ENCODE measurements around the gene GDPD5. TPM values are rescaled to one million over a fixed set of nuclear protein-coding genes. Genes with fewer than 3 reads are reported as not detected.

Gene GDPD5
- total and polyA plus RNA-seq, 9 of the 15 experiments (the other 6 are each of a cell fraction or from before 2014, with no cell fraction given), result 0.32 to 27.3 (median 8.0) TPM

- peaks cover 4 to 16% of the 10 kb centered on the region in 2 experiments; a peak in 4 of 5 replicates for H3K4me1 ChIP-seq (replicated peaks in 1 of 2; ENCODE audit: control insufficient read depth in 2 of 2, insufficient read depth in 2 of 2, low read length in 2 of 2)
- TF ChIP-seq SRSF7 (optimal IDR thresholded peaks at IDR 0.05; ENCODE audit: low read depth, low read length), result no peak
- TF ChIP-seq CTBP1 (IDR thresholded peaks at IDR 0.05; ENCODE audit: borderline replicate concordance), result peak; percentile 45; the same call in 1 of the 2 replicates
- 0 out of 2 replicates have a peak, but pooled peaks have one; percentile 43 for TF ChIP-seq ZNF263 (CRISPR knock-in tag; IDR thresholded peaks at IDR 0.05; ENCODE audit: borderline replicate concordance)
- FAIRE-seq (no peak), ATAC-seq (peak; percentile 46), DNase-seq (ENCODE audit: extremely low read depth in 1 of 4, low spot score in 3 of 4) (peak in 1 of 4 experiments; percentile 26)
- no peaks in the 10 kb centered on the region; the same call in 1 of the 2 replicates for H4K20me1 ChIP-seq (replicated peaks; ENCODE audit: control insufficient read depth, insufficient read depth, low read length)
- H3K9me3 ChIP-seq (replicated peaks; ENCODE audit: control insufficient read depth, insufficient read depth, low read depth, low read length), result no peaks in the 10 kb centered on the region
- H3K79me2 ChIP-seq (ENCODE audit: control insufficient read depth, insufficient read depth, low read length), result no peaks in the 10 kb centered on the region
- intact Hi-C loops (cut with micrococcal nuclease), result no loop called here
- H3K27me3 ChIP-seq (ENCODE audit: control insufficient read depth in 2 of 2, insufficient read depth in 2 of 2, low read length in 2 of 2), result no peaks in the 10 kb centered on the region
- ChIA-PET POLR2A (interaction anchor here (0.7 to 1.1 kb wide), 3 partner anchors 9 to 71 kb away, joined by 3 to 6 read pairs (median 3); no protein-coding TSS in a partner anchor), CTCF (ENCODE audit: low intra/inter-chr PET ratio) (interaction anchor here (0.7 kb wide), 1 partner anchor 211 kb away, joined by 6 read pairs; no protein-coding TSS in a partner anchor)
- no peaks in the 10 kb centered on the region for H3K9me1 ChIP-seq (ENCODE audit: control insufficient read depth, insufficient read depth, low read length)
- no peak overlapping the region for H3K4me3 ChIP-seq
- H3K27ac ChIP-seq (ENCODE audit: extremely low read depth, low read depth, low read length), result no peak overlapping the region
- in situ Hi-C loops (cut with MboI), result no loop called here
- no peaks in the 10 kb centered on the region for H3K36me3 ChIP-seq (ENCODE audit: control insufficient read depth, insufficient read depth, low read length)
- peak overlapping the region in 1 of 2 experiments; percentile 56; a peak in 1 of 4 replicates for H3K9ac ChIP-seq (ENCODE audit: insufficient read depth in 1 of 2, low read depth in 2 of 2, low read length in 2 of 2)
- H2AFZ ChIP-seq (ENCODE audit: low read depth, low read length), result no peak overlapping the region
- no TSS peak for BruUV-seq (replicated peaks)
- 25% methylated on average over 7 of the region's 8 CpGs for WGBS (ENCODE audit: insufficient coverage, low coverage, missing lambda C conversion rate)
- no peak overlapping the region for H3K4me2 ChIP-seq (ENCODE audit: insufficient read depth, low read length)
These were observed 26.1 kb downstream of the GDPD5 start for GRCh38 chr11:75499423-75500190.
